ENCODE results near the gene ZIC1.

ZIC1 gene

DNA sequence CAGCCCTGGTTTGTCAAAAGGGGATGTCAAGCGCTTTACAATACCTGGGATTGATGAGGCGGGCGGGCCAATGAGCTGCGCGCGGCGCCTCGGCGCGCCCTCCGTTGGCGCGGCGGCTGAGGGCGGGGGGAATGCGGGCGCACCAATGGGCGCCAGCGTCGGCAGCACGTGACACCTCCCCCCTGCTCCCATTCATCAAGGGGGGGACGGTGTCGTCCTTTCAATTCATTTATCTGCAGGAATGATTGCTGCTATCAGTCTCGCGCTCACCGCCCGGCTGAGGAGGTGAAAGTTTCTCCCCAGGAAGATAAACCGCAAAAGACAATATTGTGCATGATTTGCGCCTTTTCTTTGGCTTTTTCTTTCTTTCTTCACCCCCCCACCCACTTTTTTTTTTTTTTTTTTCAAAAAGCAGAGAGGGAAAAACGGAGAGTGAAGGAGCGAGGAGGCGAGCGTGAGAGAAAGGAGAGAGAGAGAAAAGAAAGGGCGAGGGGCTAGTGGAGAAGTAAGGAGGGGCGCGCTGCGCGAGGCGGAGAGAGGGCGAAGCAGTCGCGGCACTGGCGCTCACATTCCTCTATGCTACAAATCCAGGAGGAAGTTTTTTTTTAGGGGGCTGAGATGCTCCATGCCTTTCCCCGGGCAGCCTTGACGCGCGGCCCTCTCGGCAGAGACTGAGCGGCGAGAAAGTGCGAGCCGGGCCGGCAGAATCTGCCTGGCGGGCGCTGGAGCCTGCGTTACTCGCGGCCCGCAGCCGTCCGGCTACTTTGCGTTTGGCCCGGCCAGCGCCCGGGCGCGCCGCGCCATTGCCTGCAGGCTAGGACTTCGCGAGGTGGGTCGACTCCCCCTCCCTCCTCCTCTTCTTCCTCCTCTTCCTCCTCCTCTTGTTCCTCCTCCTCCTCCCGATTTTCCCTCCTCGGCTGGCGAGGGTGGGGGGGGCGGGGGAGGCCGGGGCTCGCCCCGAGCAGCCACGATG is at the start of gene ZIC1:
Gene ZIC1, plus strand, starts transcription at position 223 of the 973 bp plus-strand sequence. Its CDS starts 748 bp downstream, at position 971.
- FAIRE-seq, result no peak

DNA sequence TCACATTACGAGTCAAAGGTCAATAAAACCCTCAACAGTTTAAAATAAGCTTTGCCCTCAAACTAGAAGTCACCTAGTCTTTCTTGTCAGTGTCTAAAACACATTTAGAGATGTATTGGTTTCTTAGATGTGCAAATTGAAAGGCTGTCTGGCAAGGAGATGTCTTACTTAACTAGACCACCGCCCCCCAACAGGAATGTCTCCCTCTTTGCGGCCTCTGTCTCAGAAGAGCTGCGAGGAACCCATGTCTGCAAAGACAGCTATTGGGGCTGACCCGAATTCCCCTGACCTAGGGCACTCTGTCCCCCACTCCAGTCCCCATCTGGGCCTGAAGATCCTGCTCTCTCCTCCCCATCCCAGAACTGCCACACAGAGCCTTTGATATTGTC is 49.1 kb upstream of the ZIC1 start:
- FAIRE-seq, result no peak

DNA sequence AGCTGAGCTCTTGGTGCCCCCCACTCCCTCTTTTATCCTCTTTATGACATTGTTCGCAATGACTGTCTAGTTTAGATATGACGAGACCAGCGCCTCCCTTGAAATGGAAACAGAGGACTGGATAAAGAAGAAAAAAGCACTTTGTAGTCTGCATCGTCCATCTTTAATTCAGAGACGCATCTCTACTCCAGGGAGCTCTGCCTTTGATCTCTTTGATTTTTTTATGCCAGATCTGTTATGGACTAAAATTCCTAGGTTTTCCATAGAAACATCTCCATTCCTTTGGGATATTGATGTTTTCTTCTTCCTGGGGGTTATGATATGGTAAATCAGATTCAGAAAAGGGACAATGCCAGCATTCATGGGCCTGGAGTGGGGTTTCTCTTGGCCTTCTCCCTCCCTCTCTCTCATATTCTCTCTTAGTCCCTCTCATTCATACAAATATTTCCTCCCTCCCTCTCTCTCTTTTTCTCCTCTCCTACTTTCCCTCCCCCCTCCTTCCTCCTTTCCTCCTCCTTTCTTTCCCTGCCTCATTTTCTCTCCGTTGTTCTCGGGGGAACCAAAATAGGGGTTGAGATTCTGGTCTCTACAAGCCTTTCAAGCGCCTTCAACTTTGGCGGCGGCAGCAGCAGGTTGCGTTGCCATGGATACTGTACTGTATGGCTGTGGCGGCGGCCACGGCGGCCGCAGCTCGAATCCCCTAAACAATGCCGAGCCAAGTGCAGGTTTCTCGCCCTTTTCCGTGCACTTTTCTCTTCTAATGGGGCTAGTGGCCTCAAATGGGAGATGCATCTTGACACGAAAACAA is 48.3 kb upstream of the ZIC1 start:
- FAIRE-seq, result no peak

GRCh38 chr3:147361454-147362420 is 47.4 kb upstream of the ZIC1 start:
- no peak for FAIRE-seq

DNA sequence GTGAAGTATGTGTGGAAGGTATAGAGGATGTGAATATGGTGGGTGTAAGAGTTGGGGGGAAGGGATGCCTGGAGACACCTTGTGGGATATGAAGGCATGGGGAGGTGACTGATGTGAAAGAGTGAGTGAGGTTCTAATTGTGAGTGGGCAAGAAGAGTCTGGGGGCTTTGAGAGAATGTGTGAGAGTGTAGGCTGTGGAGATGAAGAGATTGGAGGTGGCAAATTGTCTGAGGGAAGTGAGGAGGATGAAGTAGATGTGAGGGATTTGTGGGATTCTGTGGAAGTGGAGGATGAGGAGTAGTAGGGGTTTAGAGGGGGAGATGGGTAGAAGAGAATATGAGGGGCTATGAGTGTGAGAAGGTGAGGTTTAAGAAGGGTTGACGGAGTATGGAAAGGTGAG is 44.4 kb upstream of the ZIC1 start:
- no peak for FAIRE-seq

DNA sequence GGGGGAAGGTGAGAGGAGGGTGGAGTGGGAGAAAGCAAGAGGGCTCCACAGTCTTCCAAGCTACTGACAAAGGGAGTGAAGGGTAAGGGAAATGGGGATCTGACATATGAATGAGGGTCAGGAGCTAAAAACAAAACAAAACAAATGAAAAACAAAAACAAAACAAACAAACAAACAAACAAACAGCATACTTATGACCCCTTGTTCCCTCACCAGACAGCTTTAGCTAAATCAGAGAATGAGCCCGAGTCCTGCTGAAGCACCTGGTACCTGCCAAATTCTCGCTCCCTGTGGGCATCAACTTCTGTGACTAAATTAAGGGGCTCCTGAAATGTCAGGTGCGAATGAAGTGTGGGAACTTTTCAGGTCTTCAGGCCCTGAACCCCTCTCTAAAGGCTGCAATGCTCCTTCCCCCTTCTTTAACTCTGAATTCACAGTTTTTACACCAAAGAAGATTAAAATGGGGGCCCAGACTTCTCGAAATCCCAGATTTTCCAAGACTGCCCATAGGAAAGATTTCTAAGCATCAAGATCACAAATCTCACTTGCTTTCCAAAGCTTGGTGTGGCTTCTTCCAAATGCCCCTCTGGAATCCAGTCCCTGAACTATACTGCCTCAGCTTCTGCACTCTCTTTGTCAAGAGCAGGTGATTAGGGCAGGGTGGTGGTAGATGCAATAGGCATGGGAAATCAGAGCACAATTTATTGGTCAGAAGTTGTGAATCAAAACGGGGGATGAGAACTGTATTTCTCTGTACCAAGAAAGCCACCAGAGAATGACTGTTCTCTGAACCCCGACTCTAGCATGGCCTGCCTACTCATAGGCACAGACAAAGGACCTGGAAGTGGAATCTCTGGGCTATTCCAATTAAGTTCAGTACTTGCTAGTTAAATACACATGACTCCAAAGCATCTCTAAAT is 43.7 kb upstream of the ZIC1 start:
- FAIRE-seq, result no peak

DNA sequence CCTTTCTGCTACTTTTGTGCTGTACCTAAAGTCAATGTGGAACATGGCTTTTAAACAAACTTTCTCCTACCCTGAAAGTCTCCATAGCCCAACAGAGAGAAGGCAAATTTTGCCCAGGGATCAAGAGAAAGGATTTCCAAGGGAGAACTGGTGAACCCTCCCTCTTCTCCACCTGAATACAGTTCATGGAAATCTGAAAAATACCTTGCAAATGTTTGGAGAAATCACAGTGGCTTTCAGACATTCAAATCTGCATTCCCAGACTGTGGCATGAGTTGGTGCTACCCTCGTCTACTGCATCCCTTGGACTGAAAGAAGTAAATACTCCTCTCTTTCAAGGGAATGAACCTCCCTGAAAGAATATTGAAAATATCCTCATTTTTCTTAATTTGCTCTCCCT is 41.5 kb upstream of the ZIC1 start:
- FAIRE-seq, result no peak

DNA sequence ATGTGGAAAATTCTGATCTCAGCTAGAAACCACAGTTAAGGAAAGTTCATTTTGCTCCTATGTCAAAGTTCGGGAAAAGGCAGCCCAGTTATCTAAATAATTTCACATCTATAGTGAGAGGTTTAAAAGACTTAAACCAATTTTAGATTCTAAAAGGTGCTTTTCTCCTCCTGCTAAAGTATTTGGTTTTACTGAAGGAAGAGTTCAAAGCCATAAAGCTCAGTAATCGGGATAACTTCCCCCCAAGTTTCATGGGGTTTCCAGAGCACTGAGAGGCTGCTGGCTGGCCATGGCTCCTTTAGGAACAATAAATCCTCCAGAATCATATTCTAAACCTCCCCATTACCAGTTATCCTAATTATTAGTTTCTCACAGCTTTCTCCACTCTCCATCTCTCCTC is 41.0 kb upstream of the ZIC1 start:
- FAIRE-seq, result no peak

GRCh38 chr3:147368561-147369221 is 40.5 kb upstream of the ZIC1 start:
- no peak for FAIRE-seq

- FAIRE-seq, result no peak
These were observed 39.9 kb upstream of the ZIC1 start for GRCh38 chr3:147369231-147369630.

DNA sequence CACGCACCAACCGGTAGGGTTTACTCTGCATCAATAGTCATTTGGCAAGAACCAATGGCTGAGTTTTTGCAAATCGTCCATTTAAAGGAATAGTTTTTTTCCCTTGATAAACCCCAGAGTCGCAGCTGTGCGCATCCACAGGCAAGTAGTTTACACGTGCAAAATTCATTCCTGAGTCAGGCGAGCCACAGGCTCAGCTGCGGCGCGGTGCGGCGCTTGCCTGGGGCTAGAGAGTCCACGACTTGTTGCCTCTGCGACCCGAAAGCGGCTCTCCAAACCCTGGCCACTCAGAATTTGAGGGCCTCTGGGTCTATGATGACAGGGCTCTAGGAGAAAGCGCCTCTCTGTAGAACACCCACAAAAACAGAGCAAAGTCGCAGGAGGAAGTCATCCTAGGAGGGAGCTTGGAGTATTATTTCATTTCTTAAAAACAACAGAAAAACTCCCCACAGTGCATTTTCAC is 39.5 kb upstream of the ZIC1 start:
- no peak for FAIRE-seq

DNA sequence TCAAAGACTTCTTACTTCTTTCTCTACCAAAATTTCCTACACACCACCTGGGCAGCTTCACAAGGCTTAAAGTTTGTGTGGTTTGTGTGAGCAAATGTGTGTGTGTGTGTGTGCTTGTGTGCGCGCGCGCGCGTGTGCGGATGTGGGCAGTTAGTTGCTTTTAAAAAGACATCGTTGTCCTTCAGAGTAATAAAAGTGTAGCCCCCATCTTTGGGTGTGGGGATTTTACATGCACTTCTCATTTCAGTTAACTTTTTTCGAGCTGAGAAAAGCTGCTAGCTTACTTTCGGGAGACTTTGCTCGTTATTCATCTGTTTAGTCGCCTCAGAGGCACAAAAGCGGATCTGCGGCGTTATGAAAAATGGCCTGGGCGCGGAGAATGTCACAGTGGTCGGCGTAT is 38.8 kb upstream of the ZIC1 start:
- FAIRE-seq, result no peak

- no peak for FAIRE-seq
These were observed 38.0 kb upstream of the ZIC1 start for GRCh38 chr3:147371140-147371539.

DNA sequence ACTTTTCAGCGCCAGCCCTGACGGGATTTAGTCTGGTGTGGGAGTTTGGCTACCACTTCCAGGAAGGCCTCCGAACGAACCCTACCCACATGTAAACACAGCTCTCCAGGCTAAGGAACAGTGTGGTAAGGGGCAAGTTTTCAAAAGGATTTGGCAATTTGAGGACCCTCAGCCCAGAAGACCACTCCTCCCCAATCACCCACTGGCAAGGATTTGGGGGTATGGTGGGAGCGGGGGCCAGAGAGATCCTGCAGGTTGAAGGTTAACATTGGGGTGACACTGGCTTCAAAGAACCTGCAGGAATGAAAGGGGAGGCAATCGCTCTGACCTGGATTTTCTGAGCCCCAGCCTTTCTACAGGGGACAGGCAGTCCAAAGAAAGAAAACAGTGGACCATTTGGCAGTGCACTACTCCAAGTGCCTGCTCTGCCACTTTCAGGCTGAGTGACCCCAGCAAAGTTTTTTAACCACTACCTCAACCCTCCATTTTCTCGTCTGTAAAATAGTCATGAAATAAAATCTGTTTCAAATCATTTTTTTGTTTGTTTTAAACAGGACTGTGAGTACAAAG is 37.3 kb upstream of the ZIC1 start:
- no peak for FAIRE-seq

GRCh38 chr3:147372525-147373027 is 36.6 kb upstream of the ZIC1 start:
- no peak for FAIRE-seq

DNA sequence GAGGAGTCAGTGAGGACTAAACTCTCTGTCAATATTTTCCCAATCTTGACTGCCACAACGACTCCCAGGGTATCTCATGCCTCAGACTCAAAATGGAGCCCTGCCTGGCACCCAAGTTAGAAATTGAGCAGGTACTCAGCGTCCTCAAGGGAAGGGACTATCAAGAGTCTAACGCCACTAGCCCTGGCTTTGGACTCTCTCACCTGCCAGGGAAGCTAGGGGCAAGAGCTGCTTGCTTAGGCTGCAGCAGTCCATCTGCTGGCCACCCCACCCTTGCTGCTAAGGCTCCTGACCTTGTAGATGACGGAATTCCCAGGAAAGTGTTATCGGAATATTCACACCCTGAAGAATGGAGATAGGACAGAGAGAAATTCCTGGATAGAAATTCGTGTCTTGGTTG is 35.9 kb upstream of the ZIC1 start:
- FAIRE-seq, result no peak

GRCh38 chr3:147377412-147378367 is 31.5 kb upstream of the ZIC1 start:
- no peak for FAIRE-seq

GRCh38 chr3:147379651-147380050 is 29.5 kb upstream of the ZIC1 start:
- no peak for FAIRE-seq

DNA sequence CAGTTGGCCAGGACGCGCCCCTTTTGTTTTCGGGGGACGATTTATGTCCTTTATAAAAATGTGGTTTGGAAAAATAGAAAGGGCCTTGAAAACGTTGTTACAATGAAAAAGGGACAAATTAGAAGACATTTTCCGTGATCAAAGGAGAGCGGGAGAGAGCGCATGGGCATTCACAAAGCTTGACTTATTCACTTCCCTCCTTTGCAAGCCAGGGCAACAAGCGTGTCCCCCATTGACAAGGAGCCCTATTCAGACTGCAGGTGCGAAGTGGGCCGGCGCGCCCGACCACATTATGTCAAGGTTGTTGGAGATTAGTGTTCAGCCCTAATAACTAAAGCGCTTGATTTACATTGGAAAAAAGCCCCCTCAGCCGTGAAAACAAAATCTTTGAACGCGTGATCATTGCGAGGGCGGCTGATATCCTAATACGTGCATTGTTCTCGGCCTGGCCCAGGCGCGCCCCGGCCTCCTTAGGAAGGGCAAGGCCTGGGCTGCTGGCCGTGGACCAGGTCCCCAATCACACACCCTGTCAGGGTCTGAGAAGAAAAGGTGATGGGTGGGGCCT is 28.7 kb upstream of the ZIC1 start:
- FAIRE-seq, result no peak
